ENCODE data around the gene GID8.

DNA sequence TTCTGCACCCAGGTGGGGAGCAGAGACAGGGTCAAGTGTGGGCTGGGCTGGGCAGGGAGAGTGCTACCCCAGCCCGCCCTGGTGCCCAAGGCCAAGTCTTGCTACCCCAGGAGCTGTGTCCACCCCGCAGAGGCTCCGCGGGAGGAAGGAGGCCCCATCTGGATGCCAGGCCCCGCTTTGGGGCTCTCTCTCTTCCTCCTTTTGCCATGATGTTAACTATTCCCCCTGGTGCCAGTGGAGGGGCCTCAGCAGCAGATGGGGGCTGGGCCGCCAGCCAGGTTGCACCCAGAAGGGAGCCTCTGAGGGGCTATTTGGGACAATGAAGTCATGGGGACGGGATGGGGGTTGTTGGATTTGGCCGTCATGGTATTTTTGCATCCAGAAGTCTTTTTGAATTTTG is 23.9 kb downstream of the GID8 start:
- TF ChIP-seq, protein P1, sequence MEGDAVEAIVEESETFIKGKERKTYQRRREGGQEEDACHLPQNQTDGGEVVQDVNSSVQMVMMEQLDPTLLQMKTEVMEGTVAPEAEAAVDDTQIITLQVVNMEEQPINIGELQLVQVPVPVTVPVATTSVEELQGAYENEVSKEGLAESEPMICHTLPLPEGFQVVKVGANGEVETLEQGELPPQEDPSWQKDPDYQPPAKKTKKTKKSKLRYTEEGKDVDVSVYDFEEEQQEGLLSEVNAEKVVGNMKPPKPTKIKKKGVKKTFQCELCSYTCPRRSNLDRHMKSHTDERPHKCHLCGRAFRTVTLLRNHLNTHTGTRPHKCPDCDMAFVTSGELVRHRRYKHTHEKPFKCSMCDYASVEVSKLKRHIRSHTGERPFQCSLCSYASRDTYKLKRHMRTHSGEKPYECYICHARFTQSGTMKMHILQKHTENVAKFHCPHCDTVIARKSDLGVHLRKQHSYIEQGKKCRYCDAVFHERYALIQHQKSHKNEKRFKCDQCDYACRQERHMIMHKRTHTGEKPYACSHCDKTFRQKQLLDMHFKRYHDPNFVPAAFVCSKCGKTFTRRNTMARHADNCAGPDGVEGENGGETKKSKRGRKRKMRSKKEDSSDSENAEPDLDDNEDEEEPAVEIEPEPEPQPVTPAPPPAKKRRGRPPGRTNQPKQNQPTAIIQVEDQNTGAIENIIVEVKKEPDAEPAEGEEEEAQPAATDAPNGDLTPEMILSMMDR (IDR thresholded peaks at IDR 0.05), result no peak
- TF ChIP-seq GABPA (IDR thresholded peaks at IDR 0.05; ENCODE audit: low read depth) (no peak), POLR2AphosphoS5 (IDR thresholded peaks at IDR 0.05; ENCODE audit: low read depth, low read length) (no peak)

Measured in SK-N-SH (cell line).